H1 (cell line): ENCODE results near the gene SIPA1L2. TPM values are rescaled to one million over a fixed set of nuclear protein-coding genes. Genes with fewer than 3 reads are reported as not detected.

Experiments used
- CTCF ChIA-PET: fragments of 300-600 bp; sonication (Branson Sonifier 250); formaldehyde crosslinking; loops from one replicate; lab custom pipeline; 2021; ENCODE audit not compliant: partially characterized antibody; lab: Charles Lee
- POLR2A ChIA-PET: fragments of 300-600 bp; sonication (Branson Sonifier 250); formaldehyde crosslinking; loops from one replicate; lab custom pipeline; 2021; ENCODE audit warnings: inconsistent platforms; ENCODE audit not compliant: partially characterized antibody; lab: Charles Lee
- DNase-seq, 2 experiments: peaks; one replicate each; pipeline versions ENCODE4 v3.0.0 to v3.0.0-alpha.2; 2010 to 2022; ENCODE audit warnings: low spot score in 2 of 2, low read depth in 1 of 2, mixed read lengths in 1 of 2
- FAIRE-seq: peaks from 2 replicates; lab custom pipeline; 2011; peaks lifted over from hg19 to GRCh38; lab: Jason Lieb, UNC
- H2AFZ ChIP-seq: 2 replicates; pipeline ENCODE4 v1.8.1; 2012; ENCODE audit warnings: low read length, inconsistent platforms
- H2AK5ac ChIP-seq: 2 replicates; pipeline ENCODE4 v1.6.1; 2013; ENCODE audit warnings: low read depth, low read length
- H2BK120ac ChIP-seq: replicated peaks from 2 replicates; pipeline ENCODE3; 2013; ENCODE audit warnings: low read depth, low read length, inconsistent platforms
- H2BK12ac ChIP-seq: 2 replicates; pipeline ENCODE4 v1.6.1; 2013; ENCODE audit warnings: low read depth, low read length
- H2BK15ac ChIP-seq: 2 replicates; pipeline ENCODE4 v1.6.1; 2013; ENCODE audit warnings: low read length
- H2BK20ac ChIP-seq: 2 replicates; pipeline ENCODE4 v1.6.1; 2013; ENCODE audit warnings: low read length
- H2BK5ac ChIP-seq: 2 replicates; pipeline ENCODE4 v1.6.1; 2013; ENCODE audit warnings: low read depth, low read length
- H3K14ac ChIP-seq: 2 replicates; pipeline ENCODE4 v1.6.1; 2013; ENCODE audit warnings: inconsistent platforms; ENCODE audit not compliant: insufficient read length
- H3K18ac ChIP-seq: 2 replicates; pipeline ENCODE4 v1.6.1; 2013; ENCODE audit warnings: low read length; ENCODE audit errors: extremely low read depth
- H3K23ac ChIP-seq: 2 replicates; pipeline ENCODE4 v1.6.1; 2013; ENCODE audit warnings: inconsistent platforms; ENCODE audit not compliant: insufficient read length
- H3K23me2 ChIP-seq: 2 replicates; pipeline ENCODE4 v1.6.1; 2013; ENCODE audit warnings: low read depth, low read length
- H3K27ac ChIP-seq: 2 replicates; pipeline ENCODE4 v1.6.1; 2011; ENCODE audit warnings: low read depth, low read length, inconsistent platforms
- H3K27me3 ChIP-seq, 4 experiments: replicated peaks in 1 of 4; 1 replicate in 1 of 4; 2 replicates in 3 of 4; pipeline versions ENCODE4 v1.6.1 to v1.8.1; 2011 to 2013; ENCODE audit warnings: low read length in 3 of 4, mild to moderate bottlenecking in 3 of 4, inconsistent platforms in 2 of 4, mixed read lengths in 2 of 4, moderate library complexity in 1 of 4; ENCODE audit not compliant: control insufficient read depth in 3 of 4, insufficient read depth in 3 of 4; ENCODE audit errors: extremely low read depth in 1 of 4
- H3K36me3 ChIP-seq, 4 experiments: 2 replicates each; pipeline versions ENCODE4 v1.6.1 to v1.8.1; 2011 to 2013; ENCODE audit warnings: mild to moderate bottlenecking in 4 of 4, low read length in 3 of 4, moderate library complexity in 2 of 4, control low read depth in 1 of 4, inconsistent platforms in 1 of 4; ENCODE audit not compliant: insufficient read depth in 4 of 4, control insufficient read depth in 2 of 4
- H3K4ac ChIP-seq: replicated peaks from 2 replicates; pipeline ENCODE3; 2013; ENCODE audit warnings: low read length, low read depth, mixed read lengths, inconsistent platforms; ENCODE audit not compliant: insufficient read length
- H3K4me1 ChIP-seq, 4 experiments: replicated peaks in 1 of 4; 1 replicate in 1 of 4; 2 replicates in 3 of 4; pipeline versions ENCODE4 v1.6.1 to v1.8.1; 2011 to 2013; ENCODE audit warnings: low read length in 3 of 4, inconsistent platforms in 2 of 4, mixed read lengths in 1 of 4; ENCODE audit not compliant: insufficient read depth in 4 of 4, control insufficient read depth in 3 of 4
- H3K4me2 ChIP-seq, 2 experiments: 2 replicates each; pipeline versions ENCODE4 v1.6.1 to v1.8.1; 2011 to 2013; ENCODE audit warnings: low read depth in 2 of 2, low read length in 2 of 2, control low read depth in 1 of 2, inconsistent platforms in 1 of 2, mild to moderate bottlenecking in 1 of 2; ENCODE audit not compliant: insufficient read depth in 1 of 2
- H3K4me3 ChIP-seq, 4 experiments: fragments of 200-600, 300-600 bp in 1 of 4; sonication (generic), shearing (Covaris generic), sonication (Bioruptor Twin) in 1 of 4; 2 replicates each; pipeline versions ENCODE4 v1.5.1 to v1.8.1; 2011 to 2016; ENCODE audit warnings: low read length in 4 of 4, low read depth in 3 of 4, control low read depth in 2 of 4, inconsistent platforms in 2 of 4, mild to moderate bottlenecking in 2 of 4, mixed read lengths in 1 of 4, moderate library complexity in 1 of 4; ENCODE audit not compliant: insufficient read depth in 2 of 4; ENCODE audit errors: extremely low read depth in 1 of 4
- H3K56ac ChIP-seq: replicated peaks from 2 replicates; pipeline ENCODE3; 2013; ENCODE audit warnings: low read depth, mild to moderate bottlenecking, mixed read lengths, low read length, inconsistent platforms; ENCODE audit not compliant: insufficient read length
- H3K79me1 ChIP-seq: 2 replicates; pipeline ENCODE4 v1.6.1; 2013; ENCODE audit warnings: low read depth, low read length, control low read depth
- H3K79me2 ChIP-seq, 2 experiments: 2 replicates each; pipeline versions ENCODE4 v1.6.1 to v1.8.1; 2012 to 2013; ENCODE audit warnings: low read length in 2 of 2, mild to moderate bottlenecking in 2 of 2, inconsistent platforms in 1 of 2; ENCODE audit not compliant: insufficient read depth in 2 of 2, control insufficient read depth in 1 of 2
- H3K9ac ChIP-seq, 4 experiments: replicated peaks in 1 of 4; 1 replicate in 1 of 4; 2 replicates in 3 of 4; pipeline versions ENCODE4 v1.6.1 to v1.8.1; 2011 to 2013; ENCODE audit warnings: low read depth in 3 of 4, low read length in 3 of 4, control low read depth in 2 of 4, mild to moderate bottlenecking in 2 of 4, moderate library complexity in 2 of 4, inconsistent platforms in 1 of 4; ENCODE audit errors: extremely low read depth in 1 of 4
- H3K9me3 ChIP-seq, 2 experiments: 2 replicates each; pipeline versions ENCODE4 v1.6.1 to v1.8.1; 2012 to 2013; ENCODE audit warnings: mild to moderate bottlenecking in 2 of 2, moderate library complexity in 2 of 2, control low read depth in 1 of 2, inconsistent platforms in 1 of 2, low read depth in 1 of 2, low read length in 1 of 2, mixed read lengths in 1 of 2; ENCODE audit not compliant: insufficient read depth in 2 of 2
- H4K20me1 ChIP-seq, 2 experiments: replicated peaks in 1 of 2; 2 replicates each; pipeline versions ENCODE3 to v1.8.1; 2011 to 2013; ENCODE audit warnings: inconsistent platforms in 2 of 2, low read length in 2 of 2, mild to moderate bottlenecking in 1 of 2; ENCODE audit not compliant: insufficient read depth in 2 of 2, control insufficient read depth in 1 of 2
- H4K5ac ChIP-seq: 2 replicates; pipeline ENCODE4 v1.6.1; 2013; ENCODE audit warnings: low read length, low read depth, mixed read lengths, inconsistent platforms; ENCODE audit not compliant: insufficient read length
- H4K8ac ChIP-seq: 2 replicates; pipeline ENCODE4 v1.8.0; 2013; ENCODE audit warnings: mild to moderate bottlenecking, moderate library complexity, low read length, inconsistent platforms; ENCODE audit not compliant: insufficient read depth; ENCODE audit errors: extremely low read depth
- H4K91ac ChIP-seq: replicated peaks from 2 replicates; pipeline ENCODE3; 2013; ENCODE audit warnings: low read length, mixed read lengths, inconsistent platforms; ENCODE audit not compliant: insufficient read length
- ASH2L ChIP-seq: fragments of 200-600, 300-600 bp; sonication (generic); IDR thresholded peaks from one replicate; pipeline ENCODE4 v1.7.1; 2017; ENCODE audit warnings: low read length
- ATF3 ChIP-seq: IDR thresholded peaks from 2 replicates; pipeline ENCODE4 v1.6.1; 2011; ENCODE audit warnings: low read depth, mild to moderate bottlenecking, low read length; ENCODE audit not compliant: insufficient read depth
- BCL11A ChIP-seq, 2 experiments: IDR thresholded peaks; one replicate each; pipeline ENCODE4 v1.6.1; 2011; ENCODE audit warnings: low read depth in 2 of 2, low read length in 2 of 2, mild to moderate bottlenecking in 2 of 2
- CBX8 ChIP-seq: fragments of 300-800, 300-1000 bp; sonication (generic); IDR thresholded peaks from 2 replicates; pipeline ENCODE4 v1.7.1; 2016; ENCODE audit warnings: low read depth, low read length, borderline replicate concordance
- JUN ChIP-seq: IDR thresholded peaks from 2 replicates; pipeline ENCODE4 v1.6.1; 2011; ENCODE audit warnings: low read depth, mild to moderate bottlenecking, improper control_type of control experiment, low read length
- POLR2AphosphoS5 ChIP-seq: IDR thresholded peaks from 2 replicates; pipeline ENCODE4 v1.6.1; 2011; ENCODE audit warnings: low read depth, low read length
- RBBP5 ChIP-seq: IDR thresholded peaks from 2 replicates; pipeline ENCODE4 v1.7.1; 2012; ENCODE audit warnings: low read depth, mild to moderate bottlenecking, inconsistent platforms, low read length, moderate library complexity, borderline replicate concordance
- RFX5 ChIP-seq: IDR thresholded peaks from 2 replicates; pipeline ENCODE4 v1.6.1; 2011; ENCODE audit warnings: low read depth, low read length, improper control_type of control experiment, borderline replicate concordance
- TBP ChIP-seq: IDR thresholded peaks from 2 replicates; pipeline ENCODE4 v1.6.1; 2011; ENCODE audit warnings: low read depth, low read length, improper control_type of control experiment
- USF2 ChIP-seq: IDR thresholded peaks from 2 replicates; pipeline ENCODE4 v1.6.1; 2011; ENCODE audit warnings: low read length, improper control_type of control experiment
- WGBS, 2 experiments: shearing (Covaris generic) in 1 of 2; methylation state at CpG; one replicate each; pipeline versions ENCODE4 v1.1.6 to v1.1.7; 2013 to 2015; ENCODE audit warnings: low lambda C conversion rate in 2 of 2, mixed read lengths in 2 of 2, inconsistent platforms in 1 of 2, low coverage in 1 of 2, missing lambda C conversion rate in 1 of 2; ENCODE audit not compliant: insufficient replicate concordance in 2 of 2, insufficient coverage in 1 of 2, insufficient read length in 1 of 2; ENCODE audit errors: extremely low coverage in 1 of 2, missing lambda C conversion rate in 1 of 2; 5-methylcytosine and 5-hydroxymethylcytosine counted together
- polyA plus RNA-seq, 7 experiments: library from polyadenylated mRNA; depleted of rRNA in 3 of 7; stranded (reverse) in 5 of 7; unstranded in 2 of 7; fragments of >200 nt in 5 of 7; fragments of 200-250 nt in 2 of 7; gene quantifications; 1 replicate in 5 of 7; 2 replicates in 1 of 7; 4 replicates in 1 of 7; pipeline versions ENCODE4 v1.2.1 to v1.2.3, GENCODE V29; 2011 to 2013; ENCODE audit warnings: missing spikeins in 2 of 7, mixed read lengths in 2 of 7
- total RNA-seq: library from RNA; stranded (reverse); fragmentation: NEBNext Ultra II Directional; extraction: Animal tissue kit (Norgen Biotek cat#: 25700); gene quantifications from 2 replicates; pipeline ENCODE4 v1.2.1, GENCODE V29; 2021

Gene SIPA1L2
- total and polyA plus RNA-seq, 2 of the 8 experiments (the other 6 are each of a cell fraction or from before 2014, with no cell fraction given), result 7.7 to 13.2 TPM

GRCh38 chr1:232589812-232590743, 39.9 kb downstream of the SIPA1L2 start:
- Histone ChIP-seq H3K36me3 (no peaks in the 10 kb centered on the region), H3K4me3 (no peak overlapping the region), H2BK15ac (no peak overlapping the region), H3K14ac (no peak overlapping the region), H2AFZ (no peak overlapping the region), H3K27ac (no peak overlapping the region), H2BK12ac (no peak overlapping the region), H3K27me3 (no peaks in the 10 kb centered on the region), H4K5ac (no peak overlapping the region), H3K4me2 (no peak overlapping the region), H3K9me3 (no peaks in the 10 kb centered on the region), H3K56ac (no peak overlapping the region), H2BK20ac (no peak overlapping the region), H2BK5ac (no peak overlapping the region), H3K9ac (no peak overlapping the region), H3K18ac (no peak overlapping the region), H3K79me2 (no peaks in the 10 kb centered on the region; a peak in 1 of 4 replicates), H2AK5ac (no peak overlapping the region), H4K8ac (no peak overlapping the region), H3K4ac (no peak overlapping the region), H3K23ac (no peak overlapping the region), H4K91ac (no peak overlapping the region), H3K79me1 (no peaks in the 10 kb centered on the region), H3K23me2 (no peaks in the 10 kb centered on the region), H3K4me1 (no peaks in the 10 kb centered on the region; a peak in 1 of 7 replicates), H2BK120ac (no peak overlapping the region), H4K20me1 (no peaks in the 10 kb centered on the region)
- FAIRE-seq, result no peak
- ChIA-PET CTCF (interaction anchor here (0.5 to 1.2 kb wide), 3 partner anchors 13 to 53 kb away, joined by 3 to 4 read pairs (median 4); no protein-coding TSS in a partner anchor), POLR2A (no interaction called here)
- WGBS, 2 experiments, result 93% methylated on average over 10 of the region's 10 CpGs; no CpG with 5 or more reads in 1 of the 2 experiments
- DNase-seq, result no peak
- TF ChIP-seq JUN (no peak), RBBP5 (no peak), USF2 (no peak), TBP (no peak), RFX5 (no peak), BCL11A (IDR thresholded peaks at IDR 0.05; ENCODE audit: low read depth in 2 of 2, low read length in 2 of 2) (no peak), CBX8 (no peak), ATF3 (no peak), ASH2L (no peak), POLR2AphosphoS5 (no peak)
